ENCODE data around the gene HSD3B2.

GRCh38 chr1:119375366-119375765, 39.6 kb upstream of the HSD3B2 start:
- TF ChIP-seq EZH2 (IDR thresholded peaks at IDR 0.05; ENCODE audit: low read length) (no peak), CTCF (optimal IDR thresholded peaks at IDR 0.05 in 1 of 3, IDR thresholded peaks at IDR 0.05 in 1 of 3, conservative IDR thresholded peaks at IDR 0.05 in 1 of 3; ENCODE audit: extremely low read depth in 1 of 3, insufficient read depth in 2 of 3, low read length in 3 of 3) (no peak)

Measured in keratinocyte (primary cell).